Measurements from ENCODE around the gene TUT4. TPM values are rescaled to one million over a fixed set of nuclear protein-coding genes. Genes with fewer than 3 reads are reported as not detected.

The TUT4 gene
- total RNA-seq, 1 donor from 2014 or later = 36.2 TPM

DNA sequence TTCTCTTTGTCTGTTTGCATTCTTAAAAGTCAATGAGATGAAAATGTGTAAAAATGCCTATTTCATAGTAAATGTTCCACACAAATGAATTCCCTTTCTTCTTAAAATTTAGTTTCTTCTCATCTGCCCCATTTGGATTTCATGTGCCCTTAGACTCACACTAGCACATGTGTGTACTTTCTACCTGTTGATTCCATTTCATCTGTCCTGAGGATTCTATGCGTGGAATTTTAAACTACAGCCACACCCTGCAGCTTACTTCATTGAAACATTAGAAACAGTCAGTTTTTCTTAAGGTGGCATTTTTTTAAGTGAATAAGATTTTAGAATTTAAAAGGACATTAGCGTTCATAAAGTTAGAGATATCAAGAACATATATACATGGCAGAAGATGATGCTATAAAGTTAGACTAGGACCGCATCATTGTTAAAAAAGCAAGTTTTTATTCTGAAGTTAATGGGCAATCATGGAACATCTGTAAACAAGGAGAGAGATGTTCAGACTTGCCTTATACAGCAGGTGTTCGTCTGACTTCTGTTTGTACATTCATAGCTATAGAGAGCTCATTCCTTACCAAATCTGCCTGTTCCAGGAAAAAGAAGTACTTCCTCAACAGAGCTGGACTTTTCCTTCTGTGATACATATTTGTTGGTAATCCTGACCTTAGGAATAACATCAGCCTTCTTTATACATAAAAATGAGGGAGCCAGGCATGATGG is 3.9 kb upstream of the TUT4 start:
- intact Hi-C loops (cut with DNase I) = loop anchor here (10.0 kb wide), 1 partner anchor 768 kb away; the partner anchor contains the start of gene LRP8

GRCh38 chr1:52554756-52555155 is 1.9 kb upstream of the TUT4 start:
- TF ChIP-seq, protein P1, sequence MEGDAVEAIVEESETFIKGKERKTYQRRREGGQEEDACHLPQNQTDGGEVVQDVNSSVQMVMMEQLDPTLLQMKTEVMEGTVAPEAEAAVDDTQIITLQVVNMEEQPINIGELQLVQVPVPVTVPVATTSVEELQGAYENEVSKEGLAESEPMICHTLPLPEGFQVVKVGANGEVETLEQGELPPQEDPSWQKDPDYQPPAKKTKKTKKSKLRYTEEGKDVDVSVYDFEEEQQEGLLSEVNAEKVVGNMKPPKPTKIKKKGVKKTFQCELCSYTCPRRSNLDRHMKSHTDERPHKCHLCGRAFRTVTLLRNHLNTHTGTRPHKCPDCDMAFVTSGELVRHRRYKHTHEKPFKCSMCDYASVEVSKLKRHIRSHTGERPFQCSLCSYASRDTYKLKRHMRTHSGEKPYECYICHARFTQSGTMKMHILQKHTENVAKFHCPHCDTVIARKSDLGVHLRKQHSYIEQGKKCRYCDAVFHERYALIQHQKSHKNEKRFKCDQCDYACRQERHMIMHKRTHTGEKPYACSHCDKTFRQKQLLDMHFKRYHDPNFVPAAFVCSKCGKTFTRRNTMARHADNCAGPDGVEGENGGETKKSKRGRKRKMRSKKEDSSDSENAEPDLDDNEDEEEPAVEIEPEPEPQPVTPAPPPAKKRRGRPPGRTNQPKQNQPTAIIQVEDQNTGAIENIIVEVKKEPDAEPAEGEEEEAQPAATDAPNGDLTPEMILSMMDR (IDR thresholded peaks at IDR 0.05) = no peak
- no peak overlapping the region for H3K27ac ChIP-seq
- intact Hi-C loops (cut with DNase I) = loop anchor here (5.0 to 10.0 kb wide), 2 partner anchors 412 to 770 kb away; partner anchors contain the start of genes LRP8 and ZFYVE9
- H3K9me3 ChIP-seq = no peaks in the 10 kb centered on the region
- DNase-seq (ENCODE audit: low spot score in 2 of 2) = no peak
- H3K4me1 ChIP-seq = peaks cover 4 to 5% of the 10 kb centered on the region in 2 donors
- no peaks in the 10 kb centered on the region for H3K36me3 ChIP-seq
- no peak overlapping the region for H3K4me3 ChIP-seq
- H3K27me3 ChIP-seq = no peaks in the 10 kb centered on the region

More for the DNA sequence above, 3.9 kb upstream of the TUT4 start:
- no peaks in the 10 kb centered on the region for H3K36me3 ChIP-seq
- TF ChIP-seq, protein P1 (IDR thresholded peaks at IDR 0.05) = no peak
- DNase-seq (ENCODE audit: low spot score in 2 of 2) = no peak
- no peaks in the 10 kb centered on the region for H3K27me3 ChIP-seq
- H3K9me3 ChIP-seq = no peaks in the 10 kb centered on the region
- peaks cover 1 to 4% of the 10 kb centered on the region in 2 donors for H3K4me1 ChIP-seq
- H3K27ac ChIP-seq = no peak overlapping the region
- H3K4me3 ChIP-seq = no peak overlapping the region

DNA sequence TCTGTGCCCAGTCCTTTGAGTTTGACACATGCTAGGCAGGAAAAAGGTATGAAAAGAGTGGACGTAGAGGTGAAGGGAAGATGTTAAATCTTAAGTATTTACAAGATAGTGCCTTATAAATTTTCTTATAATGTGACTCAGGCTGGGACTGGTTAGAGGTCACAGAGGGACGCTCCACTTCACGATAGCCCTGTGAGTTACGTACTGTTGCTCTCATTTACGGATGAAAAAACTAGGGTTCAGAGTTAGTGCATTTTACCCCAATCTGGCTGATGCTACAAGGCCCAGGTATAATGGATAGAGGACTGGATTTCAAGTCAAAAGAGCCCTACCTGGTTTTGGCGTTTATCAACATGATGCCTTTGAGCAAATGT is 1.4 kb upstream of the TUT4 start:
- H3K27me3 ChIP-seq = no peaks in the 10 kb centered on the region
- no peaks in the 10 kb centered on the region for H3K9me3 ChIP-seq
- intact Hi-C loops (cut with DNase I) = loop anchor here (5.0 to 10.0 kb wide), 2 partner anchors 412 to 771 kb away; partner anchors contain the start of genes LRP8 and ZFYVE9
- H3K4me1 ChIP-seq = peaks cover 4 to 5% of the 10 kb centered on the region in 2 donors
- DNase-seq (ENCODE audit: low spot score in 2 of 2) = no peak
- H3K27ac ChIP-seq = peak overlapping the region in 1 of 2 donors; percentile 86
- TF ChIP-seq, protein P1 (IDR thresholded peaks at IDR 0.05) = no peak
- peak overlapping the region; percentile 94 to 98 for H3K4me3 ChIP-seq
- no peaks in the 10 kb centered on the region for H3K36me3 ChIP-seq

GRCh38 chr1:52553362-52554266 is 722 bp upstream of the TUT4 start:
- Histone ChIP-seq H3K36me3 (no peaks in the 10 kb centered on the region), H3K27me3 (no peaks in the 10 kb centered on the region), H3K27ac (peak overlapping the region; percentile 86 to 92), H3K9me3 (no peaks in the 10 kb centered on the region), H3K4me3 (peak overlapping the region; percentile 94 to 98), H3K4me1 (peaks cover 4 to 5% of the 10 kb centered on the region in 2 donors)
- TF ChIP-seq, protein P1 (IDR thresholded peaks at IDR 0.05) = no peak
- peak; percentile 45 to 91 for DNase-seq (ENCODE audit: low spot score in 2 of 2)
- intact Hi-C loops (cut with DNase I) = loop anchor here (1.0 to 10.0 kb wide), 5 partner anchors 49 to 771 kb away; partner anchors contain the start of genes COA7, GPX7, LRP8 and ORC1

DNA sequence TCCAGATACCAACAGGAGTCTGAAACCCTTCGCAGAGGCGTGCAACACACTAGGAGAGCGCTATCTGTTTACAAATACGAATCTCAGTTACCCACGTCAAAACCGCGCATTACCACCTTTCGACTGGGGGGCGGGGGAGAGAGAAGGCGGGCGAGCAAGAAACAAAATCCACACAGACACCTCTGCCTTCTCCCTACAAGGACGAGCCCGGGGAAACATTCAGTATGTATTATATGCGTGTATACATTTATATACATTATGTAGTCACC is 722 bp downstream of the TUT4 start:
- Histone ChIP-seq H3K4me3 (peak overlapping the region; percentile 94 to 98), H3K27ac (peak overlapping the region; percentile 86 to 92), H3K36me3 (no peaks in the 10 kb centered on the region), H3K9me3 (no peaks in the 10 kb centered on the region), H3K4me1 (peaks cover 4 to 5% of the 10 kb centered on the region in 2 donors), H3K27me3 (no peaks in the 10 kb centered on the region)
- no peak for DNase-seq (ENCODE audit: low spot score in 2 of 2)
- TF ChIP-seq, protein P1 (IDR thresholded peaks at IDR 0.05) = no peak
- intact Hi-C loops (cut with DNase I) = loop anchor here (2.0 to 10.0 kb wide), 4 partner anchors 147 to 773 kb away; partner anchors contain the start of genes COA7, LRP8, ORC1 and PRPF38A

All from ascending aorta (tissue), 2 donors.